Activated CD4-positive, alpha-beta T cell treated with anti-CD3 and anti-CD28 coated beads, Interleukin-2, amount 50 U/mL, for 48 hours (primary cell): Measurements from ENCODE around the gene DHDH.

Source experiments
- DNase-seq, 2 experiments: peaks; one replicate each; pipeline ENCODE4 v3.0.0-alpha.2; 2020

The DHDH gene

GRCh38 chr19:48967346-48968178, 34.1 kb downstream of the DHDH start:
- no peak for DNase-seq

GRCh38 chr19:48968179-48968661, 34.7 kb downstream of the DHDH start:
- DNase-seq: no peak

GRCh38 chr19:48968813-48969218, 35.3 kb downstream of the DHDH start:
- no peak for DNase-seq

- DNase-seq: no peak
Measured at GRCh38 chr19:48969276-48970138, 36.0 kb downstream of the DHDH start.

GRCh38 chr19:48970139-48970766, 36.8 kb downstream of the DHDH start:
- no peak for DNase-seq

- DNase-seq: peak; percentile 88 to 89
Measured at GRCh38 chr19:48970923-48971395, 37.5 kb downstream of the DHDH start.

GRCh38 chr19:48975947-48976847, 42.7 kb downstream of the DHDH start:
- no peak for DNase-seq

- DNase-seq: no peak
Measured at GRCh38 chr19:48977061-48977460, 43.6 kb downstream of the DHDH start.

GRCh38 chr19:48982280-48982679, 48.8 kb downstream of the DHDH start:
- DNase-seq: no peak

- no peak for DNase-seq
Measured at GRCh38 chr19:48985711-48986110, 52.2 kb downstream of the DHDH start.

GRCh38 chr19:48986211-48986610, 52.7 kb downstream of the DHDH start:
- DNase-seq: no peak

GRCh38 chr19:48987323-48987722, 53.8 kb downstream of the DHDH start:
- DNase-seq: no peak

- no peak for DNase-seq
Measured at GRCh38 chr19:48988286-48988685, 54.8 kb downstream of the DHDH start.

GRCh38 chr19:48988860-48989259, 55.4 kb downstream of the DHDH start:
- DNase-seq: no peak

GRCh38 chr19:48989701-48990291, 56.3 kb downstream of the DHDH start:
- no peak for DNase-seq

GRCh38 chr19:48990400-48990799, 56.9 kb downstream of the DHDH start:
- DNase-seq: no peak

GRCh38 chr19:48991011-48991609, 57.6 kb downstream of the DHDH start:
- no peak for DNase-seq

GRCh38 chr19:48991873-48992580, 58.5 kb downstream of the DHDH start:
- DNase-seq: peak in 1 of 2 experiments; percentile 30

GRCh38 chr19:48992581-48993174, 59.2 kb downstream of the DHDH start:
- peak; percentile 29 to 38 for DNase-seq
